GM12875 (cell line): ENCODE measurements around the gene GAK.

ENCODE experiments used
- H3K4me3 ChIP-seq: one replicate; pipeline ENCODE4 v1.5.1; 2011; ENCODE audit warnings: low read depth, low read length, control low read depth
- TF ChIP-seq, protein P1 (sequence below): IDR thresholded peaks from 2 replicates; pipeline ENCODE4 v1.5.1; 2011; ENCODE audit warnings: low read depth, mild to moderate bottlenecking, control low read depth, inconsistent platforms, low read length, moderate library complexity, borderline replicate concordance; ENCODE audit not compliant: insufficient read depth

GAK gene

DNA sequence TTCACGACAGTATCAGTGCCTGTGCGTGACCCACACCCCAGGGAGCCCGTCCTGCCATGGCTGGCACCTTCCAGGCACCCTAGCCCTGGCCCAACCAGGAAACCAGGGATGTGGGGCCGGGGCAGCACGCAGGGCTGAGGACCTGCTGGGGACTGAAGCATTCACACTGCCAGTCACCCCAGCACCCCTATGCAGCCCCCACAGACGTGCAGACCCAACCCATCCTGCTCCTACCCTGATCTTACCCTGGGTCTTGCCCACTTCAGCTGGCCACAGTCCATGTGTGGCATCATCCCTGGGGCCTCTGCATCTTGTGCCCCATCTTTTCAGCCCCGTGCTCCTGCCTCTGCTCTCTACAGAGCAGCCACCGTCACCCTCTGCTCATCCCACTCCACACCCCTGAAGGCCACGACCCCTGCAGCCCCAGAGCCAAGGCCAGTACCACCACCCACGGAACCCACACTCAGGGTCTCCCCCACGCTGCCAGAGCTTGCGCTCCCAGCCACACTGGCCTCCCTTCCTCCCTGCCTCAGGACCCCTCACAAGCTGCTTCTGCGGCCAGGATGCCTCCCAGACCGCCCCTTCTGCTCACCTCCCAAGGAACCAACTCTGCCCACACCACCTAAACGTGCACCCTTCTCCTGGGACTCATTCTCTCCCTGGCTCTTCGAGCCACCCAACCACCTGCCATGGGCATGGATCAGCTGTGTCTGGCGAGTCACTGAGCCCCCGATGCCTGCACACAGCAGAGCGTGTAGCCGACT lies 25.6 kb downstream of the GAK start:
- no peak overlapping the region for H3K4me3 ChIP-seq
- TF ChIP-seq, protein P1, sequence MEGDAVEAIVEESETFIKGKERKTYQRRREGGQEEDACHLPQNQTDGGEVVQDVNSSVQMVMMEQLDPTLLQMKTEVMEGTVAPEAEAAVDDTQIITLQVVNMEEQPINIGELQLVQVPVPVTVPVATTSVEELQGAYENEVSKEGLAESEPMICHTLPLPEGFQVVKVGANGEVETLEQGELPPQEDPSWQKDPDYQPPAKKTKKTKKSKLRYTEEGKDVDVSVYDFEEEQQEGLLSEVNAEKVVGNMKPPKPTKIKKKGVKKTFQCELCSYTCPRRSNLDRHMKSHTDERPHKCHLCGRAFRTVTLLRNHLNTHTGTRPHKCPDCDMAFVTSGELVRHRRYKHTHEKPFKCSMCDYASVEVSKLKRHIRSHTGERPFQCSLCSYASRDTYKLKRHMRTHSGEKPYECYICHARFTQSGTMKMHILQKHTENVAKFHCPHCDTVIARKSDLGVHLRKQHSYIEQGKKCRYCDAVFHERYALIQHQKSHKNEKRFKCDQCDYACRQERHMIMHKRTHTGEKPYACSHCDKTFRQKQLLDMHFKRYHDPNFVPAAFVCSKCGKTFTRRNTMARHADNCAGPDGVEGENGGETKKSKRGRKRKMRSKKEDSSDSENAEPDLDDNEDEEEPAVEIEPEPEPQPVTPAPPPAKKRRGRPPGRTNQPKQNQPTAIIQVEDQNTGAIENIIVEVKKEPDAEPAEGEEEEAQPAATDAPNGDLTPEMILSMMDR, result no peak

DNA sequence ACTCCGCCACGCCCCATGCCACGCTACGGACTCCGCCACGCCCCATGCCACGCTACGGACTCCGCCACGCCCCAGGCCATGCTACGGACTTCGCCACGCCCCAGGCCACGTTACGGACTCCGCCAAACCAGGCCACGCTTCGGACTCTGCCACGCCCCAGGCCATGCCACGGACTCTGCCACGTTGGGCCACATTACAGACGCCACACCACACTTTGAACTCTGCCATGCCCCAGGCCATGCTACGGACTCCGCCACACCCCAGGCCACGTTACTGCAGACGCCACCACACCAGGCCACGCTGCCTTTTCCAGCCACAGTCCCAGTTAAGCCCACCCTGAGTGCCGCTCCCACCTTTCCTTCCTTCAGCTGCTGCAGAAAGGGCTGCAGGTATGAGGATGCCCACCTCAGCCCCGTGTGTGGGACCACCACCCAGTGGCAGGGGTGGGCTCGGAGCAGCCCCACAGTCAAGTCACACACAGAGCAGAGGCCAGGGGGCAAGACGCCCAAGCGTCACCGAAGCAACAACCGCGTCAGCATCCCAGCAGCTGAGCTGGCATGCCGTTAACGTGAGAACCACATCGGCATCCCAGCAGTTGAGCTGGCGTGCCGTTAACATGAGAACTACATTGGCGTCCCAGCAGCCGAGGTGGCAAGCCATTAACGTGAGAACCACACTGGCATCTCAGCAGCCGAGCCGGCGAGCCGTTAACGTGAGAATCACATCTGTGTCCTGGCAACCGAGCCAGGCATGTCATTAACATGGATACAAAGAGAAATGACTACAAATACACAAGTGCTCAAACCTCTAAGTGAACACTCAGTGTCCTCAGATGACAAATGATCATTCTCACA lies 26.4 kb downstream of the GAK start:
- no peak overlapping the region for H3K4me3 ChIP-seq
- TF ChIP-seq, protein P1, result no peak

DNA sequence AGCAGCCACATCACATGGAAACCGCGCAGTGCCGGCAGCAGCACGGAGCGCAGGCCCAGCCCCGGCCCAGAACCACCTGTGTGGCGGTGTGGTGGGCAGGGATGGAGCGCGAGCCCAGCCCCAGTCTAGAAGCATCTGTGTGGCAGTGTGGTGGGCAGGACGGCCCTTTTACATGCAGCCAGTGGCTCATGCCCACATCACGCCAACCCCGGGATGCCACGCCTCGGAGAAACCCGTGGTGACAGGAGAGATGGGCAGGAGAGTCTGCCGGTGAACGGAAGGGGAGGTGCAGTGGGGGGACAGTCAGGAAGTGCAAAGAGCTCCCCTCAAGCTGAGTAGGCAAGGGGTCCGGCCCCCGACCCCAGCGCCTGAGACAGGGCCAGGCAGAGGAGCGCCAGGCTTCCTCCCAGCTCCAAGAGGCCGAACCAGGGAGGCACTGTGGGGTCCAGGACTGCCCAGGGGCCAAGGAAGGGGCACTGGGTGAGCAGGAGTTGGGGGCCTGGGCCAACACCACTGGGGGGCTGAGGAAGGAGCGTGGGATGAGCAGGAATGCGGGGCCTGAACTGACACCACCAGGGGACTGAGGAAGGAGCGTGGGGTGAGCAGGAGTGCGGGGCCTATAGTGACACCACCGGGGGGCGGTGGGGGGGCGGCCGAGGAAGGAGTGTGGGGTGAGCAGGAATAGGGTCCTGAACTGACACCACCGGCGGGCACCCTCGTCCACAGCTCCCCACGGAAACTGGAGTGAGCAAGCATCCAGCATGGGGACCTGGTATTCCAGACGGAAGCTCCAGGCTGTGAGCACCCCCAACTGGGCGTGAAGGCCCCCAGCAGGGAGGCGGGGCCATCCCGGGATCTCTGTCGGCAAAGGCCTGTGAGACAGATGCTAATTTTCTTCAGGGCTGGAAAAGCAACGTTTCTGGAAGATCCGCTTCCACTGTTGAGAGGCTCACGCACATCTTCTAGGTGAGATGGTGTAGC lies 28.8 kb downstream of the GAK start:
- TF ChIP-seq, protein P1, result no peak

DNA sequence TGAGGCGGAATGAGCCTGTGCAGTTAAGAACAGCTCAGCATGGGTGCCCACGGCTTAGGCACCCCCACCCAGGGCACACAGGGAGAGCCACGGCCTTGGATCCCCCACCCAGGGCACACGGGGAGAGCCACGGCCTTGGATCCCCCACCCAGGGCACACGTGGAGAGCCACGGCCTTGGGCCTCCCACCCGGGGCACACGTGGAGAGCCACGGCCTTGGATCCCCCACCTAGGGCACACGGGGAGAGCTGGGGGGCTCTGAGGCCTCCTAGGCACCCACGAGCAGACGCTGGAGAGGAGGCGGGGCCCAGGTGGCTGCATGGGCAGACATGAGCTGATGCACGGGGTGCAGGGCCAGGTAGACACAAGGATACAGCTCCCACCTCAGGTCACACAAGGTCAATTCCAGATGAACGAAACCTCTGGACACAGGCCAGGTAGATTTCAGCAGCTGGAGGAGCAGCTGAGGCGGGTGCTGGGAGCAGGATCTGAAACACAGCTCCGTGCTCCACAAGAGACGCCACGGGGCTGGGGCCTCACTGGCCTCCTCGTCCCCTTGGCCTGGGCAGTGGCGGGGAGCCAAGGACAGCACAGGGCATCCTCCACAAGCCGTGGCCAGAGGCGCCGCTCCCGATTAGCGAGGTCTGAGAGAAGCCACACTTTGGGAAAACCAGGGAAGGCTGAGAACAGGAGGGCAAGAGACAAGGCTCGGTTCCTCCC lies 30.8 kb downstream of the GAK start:
- H3K4me3 ChIP-seq, result no peak overlapping the region
- TF ChIP-seq, protein P1, result no peak

More for the DNA sequence above, 28.8 kb downstream of the GAK start:
- H3K4me3 ChIP-seq, result no peak overlapping the region

DNA sequence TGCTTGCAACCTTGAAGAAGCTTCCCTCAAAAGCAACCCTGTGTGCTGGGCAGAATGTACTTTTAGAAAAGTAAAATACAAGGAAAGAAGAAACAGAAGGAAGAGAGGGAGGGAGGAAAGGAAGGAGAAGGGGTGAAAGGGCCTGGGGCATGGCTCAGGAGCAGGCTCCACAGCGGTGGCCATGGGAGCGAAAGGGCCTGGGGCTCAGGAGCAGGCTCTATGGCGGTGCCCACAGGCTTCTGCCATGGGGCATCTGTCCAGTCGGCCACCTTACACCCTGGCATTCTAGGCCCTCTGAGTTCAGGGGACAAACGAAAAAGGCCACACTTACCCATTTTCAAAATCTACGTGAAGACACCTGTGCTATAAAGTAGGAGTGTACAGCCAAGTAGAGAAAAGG lies 31.4 kb downstream of the GAK start:
- TF ChIP-seq, protein P1, result no peak
- H3K4me3 ChIP-seq, result no peak overlapping the region

DNA sequence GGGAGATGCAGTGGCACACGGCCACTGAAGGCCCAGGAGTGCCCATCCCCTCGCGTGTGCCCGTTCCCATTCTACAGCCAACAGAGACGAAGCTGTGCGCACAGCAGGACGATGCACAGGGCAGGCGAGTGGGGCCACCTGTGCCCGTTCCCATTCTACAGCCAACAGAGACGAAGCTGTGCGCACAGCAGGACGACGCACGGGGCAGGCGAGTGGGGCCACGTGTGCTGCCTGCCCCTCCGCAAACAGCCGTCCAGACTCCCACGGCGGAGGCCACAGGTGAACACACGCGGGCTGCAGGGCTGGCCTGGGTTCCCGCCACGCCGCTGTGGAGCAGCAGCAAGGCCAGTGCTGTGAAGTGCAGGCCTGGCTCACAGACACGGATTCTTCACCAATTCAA lies 32.0 kb downstream of the GAK start:
- TF ChIP-seq, protein P1, result no peak

More for the DNA sequence above, 32.0 kb downstream of the GAK start:
- H3K4me3 ChIP-seq, result no peak overlapping the region
